IPS DF 4.7 (cell line): ENCODE data around the gene C16orf96.

Source experiments
- DNase-seq: peaks from one replicate; pipeline ENCODE4 v3.0.0-alpha.2; 2013; ENCODE audit warnings: low spot score; ENCODE audit errors: extremely low read depth

Gene C16orf96

DNA sequence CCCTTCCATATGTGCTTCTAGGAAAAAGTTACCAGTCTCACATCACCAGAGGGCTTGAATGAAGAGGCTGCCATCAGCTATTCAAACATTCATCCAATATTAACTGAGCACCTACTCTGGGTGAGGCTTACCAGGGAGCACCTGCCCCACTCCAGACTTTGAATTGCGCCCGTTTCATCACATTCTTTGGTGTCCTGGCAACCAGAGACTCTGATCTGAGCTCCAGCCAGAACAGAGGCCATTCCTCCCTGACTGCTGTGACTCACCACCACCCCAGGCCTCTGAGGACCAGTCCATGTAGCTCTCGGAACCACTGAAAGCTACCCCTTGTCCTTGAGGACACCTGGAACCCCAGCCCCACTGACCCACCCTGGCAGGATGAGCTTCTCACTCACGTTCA, at the start of gene C16orf96:
C16orf96 (plus strand) TSS at position 229 of the 400 bp plus-strand sequence; CDS start at position 379, 150 bp downstream.
- DNase-seq = no peak

DNA sequence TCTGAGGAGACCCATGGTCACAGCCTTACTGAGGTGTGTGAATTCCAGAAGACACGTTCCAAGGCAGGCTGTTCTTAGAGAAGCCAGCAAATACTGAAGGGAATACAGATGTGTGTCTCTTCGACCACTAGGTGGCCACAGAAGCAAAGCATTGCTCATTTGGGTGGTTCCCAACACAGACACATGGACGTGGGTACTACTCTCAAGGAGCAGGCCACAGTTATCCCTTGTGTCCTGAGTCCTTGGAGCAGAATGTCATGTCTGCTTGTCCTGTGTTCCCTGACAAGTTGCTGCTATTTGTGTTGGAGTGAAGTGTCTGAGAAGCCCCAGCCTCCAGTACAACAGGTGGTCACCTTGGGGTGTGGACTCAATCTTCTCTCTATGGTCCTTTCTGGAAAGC, 49.7 kb upstream of the C16orf96 start:
- peak; percentile 49 for DNase-seq

DNA sequence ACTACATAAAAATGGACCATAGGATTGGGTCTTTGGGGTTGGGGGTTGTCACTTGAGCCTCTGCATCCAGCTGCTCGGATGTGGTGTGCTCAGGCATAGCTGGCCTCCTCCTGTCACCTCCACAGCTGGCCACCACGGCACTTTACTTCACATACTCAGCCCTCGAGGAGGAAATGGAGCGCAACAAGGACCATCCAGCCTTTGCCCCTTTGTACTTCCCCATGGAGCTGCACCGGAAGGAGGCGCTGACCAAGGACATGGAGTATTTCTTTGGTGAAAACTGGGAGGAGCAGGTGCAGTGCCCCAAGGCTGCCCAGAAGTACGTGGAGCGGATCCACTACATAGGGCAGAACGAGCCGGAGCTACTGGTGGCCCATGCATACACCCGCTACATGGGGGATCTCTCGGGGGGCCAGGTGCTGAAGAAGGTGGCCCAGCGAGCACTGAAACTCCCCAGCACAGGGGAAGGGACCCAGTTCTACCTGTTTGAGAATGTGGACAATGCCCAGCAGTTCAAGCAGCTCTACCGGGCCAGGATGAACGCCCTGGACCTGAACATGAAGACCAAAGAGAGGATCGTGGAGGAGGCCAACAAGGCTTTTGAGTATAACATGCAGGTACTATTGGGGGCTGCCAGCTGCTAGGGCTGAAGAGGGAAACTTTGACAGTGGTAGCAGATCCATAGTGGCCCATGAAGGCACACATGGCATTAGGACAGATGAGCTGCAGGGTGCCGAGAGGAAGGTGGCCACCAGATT, 48.4 kb upstream of the C16orf96 start:
- DNase-seq = no peak

DNA sequence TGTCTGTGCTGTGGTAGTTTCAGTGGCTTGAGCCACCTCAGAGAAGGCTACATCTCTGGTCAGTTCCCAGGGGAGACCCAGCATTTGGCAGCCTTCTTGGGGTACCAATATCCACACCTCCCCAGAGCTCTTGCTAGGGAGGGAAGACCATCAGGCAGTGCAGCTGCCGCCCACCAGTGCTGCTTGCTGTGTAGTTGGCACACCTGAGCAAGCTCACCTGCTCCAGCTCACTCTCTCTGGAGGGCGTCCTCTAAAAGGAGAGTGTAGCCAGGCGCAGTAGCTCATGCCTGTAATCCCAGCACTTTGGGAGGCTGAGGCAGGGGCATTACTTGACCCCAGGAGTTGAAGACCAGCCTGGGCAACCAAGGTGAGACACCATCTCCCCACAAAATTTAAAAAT, 47.3 kb upstream of the C16orf96 start:
- no peak for DNase-seq

DNA sequence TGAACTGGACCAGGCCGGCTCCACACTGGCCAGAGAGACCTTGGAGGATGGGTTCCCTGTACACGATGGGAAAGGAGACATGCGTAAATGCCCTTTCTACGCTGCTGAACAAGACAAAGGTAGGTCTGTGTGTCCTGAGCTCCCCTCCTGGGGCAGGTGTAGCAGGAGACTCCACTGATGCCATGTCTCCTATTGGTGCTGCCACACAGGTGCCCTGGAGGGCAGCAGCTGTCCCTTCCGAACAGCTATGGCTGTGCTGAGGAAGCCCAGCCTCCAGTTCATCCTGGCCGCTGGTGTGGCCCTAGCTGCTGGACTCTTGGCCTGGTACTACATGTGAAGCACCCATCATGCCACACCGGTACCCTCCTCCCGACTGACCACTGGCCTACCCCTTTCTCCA, 46.7 kb upstream of the C16orf96 start:
- DNase-seq = no peak

DNA sequence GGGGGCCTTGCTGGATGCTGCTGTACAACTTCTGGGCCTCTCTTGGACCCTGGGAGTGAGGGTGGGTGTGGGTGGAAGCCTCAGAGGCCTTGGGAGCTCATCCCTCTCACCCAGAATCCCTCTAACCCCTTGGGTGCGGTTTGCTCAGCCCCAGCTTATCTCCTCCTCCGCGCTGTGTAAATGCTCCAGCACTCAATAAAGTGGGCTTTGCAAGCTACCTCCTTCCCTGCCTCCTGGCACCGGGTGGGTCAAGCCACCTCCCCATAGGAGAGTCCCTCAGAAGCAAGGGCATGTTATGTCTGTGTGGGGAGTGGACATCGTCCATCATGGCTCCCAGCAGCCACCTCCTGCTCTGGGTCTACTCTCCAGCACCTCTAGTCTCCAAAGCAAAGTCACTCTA, 46.0 kb upstream of the C16orf96 start:
- no peak for DNase-seq

DNA sequence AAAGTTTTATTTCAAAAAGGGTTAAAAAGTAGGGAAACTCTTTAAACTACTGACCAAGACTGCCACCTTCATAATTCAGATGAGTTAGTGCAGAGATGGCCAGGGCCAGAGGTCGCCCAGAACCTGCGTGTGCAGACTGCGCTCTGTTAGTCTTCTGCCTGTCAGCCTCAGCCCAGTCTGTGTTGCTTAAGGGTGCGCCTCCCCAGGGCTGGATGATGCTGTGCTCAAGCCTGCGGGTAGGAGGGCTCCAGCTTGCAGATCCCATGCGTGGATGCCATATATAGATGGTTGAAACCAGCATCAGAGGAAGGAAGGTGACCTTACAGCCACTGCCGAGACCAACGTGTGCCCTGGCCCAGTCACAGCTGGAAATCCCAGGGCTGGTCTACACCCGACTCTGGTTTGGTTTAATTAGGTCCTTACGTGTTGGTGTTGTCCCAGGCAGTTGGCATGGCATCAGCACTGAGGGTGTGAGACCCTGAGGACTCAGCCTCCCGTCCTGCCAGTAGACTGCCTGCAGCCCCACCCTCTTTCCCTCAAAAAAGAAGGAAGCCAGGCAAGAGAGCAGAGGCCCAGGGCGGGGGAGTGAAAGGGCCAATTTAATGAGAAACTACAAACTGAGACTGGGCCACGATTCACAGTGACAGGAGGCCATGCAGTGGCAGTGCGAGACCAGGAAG, 45.3 kb upstream of the C16orf96 start:
- DNase-seq = no peak

DNA sequence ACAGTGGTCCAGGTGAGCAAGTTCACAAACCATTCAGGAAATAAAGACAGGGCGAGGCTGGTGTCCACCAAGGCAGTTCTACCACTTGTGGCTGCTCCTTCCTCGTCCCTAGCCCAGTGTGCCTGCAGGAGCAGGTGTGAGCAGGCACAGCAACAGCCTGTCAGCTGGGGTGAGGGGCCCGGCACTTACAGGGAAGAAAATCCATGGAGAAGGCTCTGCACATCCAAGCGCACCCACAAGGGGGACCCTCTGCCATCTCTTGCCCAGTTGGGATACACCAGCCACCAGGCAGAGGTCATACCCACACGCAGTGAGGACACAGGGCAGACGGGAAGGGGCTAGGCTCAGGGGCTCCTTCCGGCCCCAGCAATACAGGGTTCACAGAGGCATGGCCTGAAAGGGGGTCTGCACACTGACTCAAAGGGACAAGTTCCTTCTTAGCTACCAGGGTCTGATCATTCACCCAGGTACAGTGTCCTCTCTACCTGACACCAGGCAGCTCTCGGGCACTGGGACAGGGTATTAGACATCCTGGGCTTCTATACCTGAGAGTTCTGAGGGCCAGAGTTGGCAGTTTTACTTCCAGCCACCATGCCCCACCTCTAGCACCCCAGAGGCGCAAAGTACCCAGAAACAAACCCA, 44.6 kb upstream of the C16orf96 start:
- peak; percentile 69 for DNase-seq

DNA sequence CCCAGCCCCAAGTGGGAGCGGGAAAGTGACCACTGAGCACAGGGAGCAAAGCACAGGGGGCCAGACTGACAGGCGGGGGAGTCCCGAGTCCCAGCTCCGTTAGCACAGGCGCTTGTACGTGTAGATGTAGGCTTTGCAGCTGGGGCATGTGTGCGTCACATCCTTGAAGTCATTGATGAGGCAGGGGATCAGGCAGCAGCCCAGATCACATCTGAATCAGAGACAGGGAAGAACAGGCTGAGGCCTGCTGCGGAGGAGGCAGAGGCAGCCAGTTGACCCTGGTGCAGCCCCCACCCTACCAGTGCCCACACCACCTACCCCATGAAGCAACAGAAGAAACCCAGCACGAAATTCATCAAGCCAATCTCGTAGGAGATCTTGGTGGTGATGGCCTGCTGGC, 43.7 kb upstream of the C16orf96 start:
- DNase-seq = no peak

DNA sequence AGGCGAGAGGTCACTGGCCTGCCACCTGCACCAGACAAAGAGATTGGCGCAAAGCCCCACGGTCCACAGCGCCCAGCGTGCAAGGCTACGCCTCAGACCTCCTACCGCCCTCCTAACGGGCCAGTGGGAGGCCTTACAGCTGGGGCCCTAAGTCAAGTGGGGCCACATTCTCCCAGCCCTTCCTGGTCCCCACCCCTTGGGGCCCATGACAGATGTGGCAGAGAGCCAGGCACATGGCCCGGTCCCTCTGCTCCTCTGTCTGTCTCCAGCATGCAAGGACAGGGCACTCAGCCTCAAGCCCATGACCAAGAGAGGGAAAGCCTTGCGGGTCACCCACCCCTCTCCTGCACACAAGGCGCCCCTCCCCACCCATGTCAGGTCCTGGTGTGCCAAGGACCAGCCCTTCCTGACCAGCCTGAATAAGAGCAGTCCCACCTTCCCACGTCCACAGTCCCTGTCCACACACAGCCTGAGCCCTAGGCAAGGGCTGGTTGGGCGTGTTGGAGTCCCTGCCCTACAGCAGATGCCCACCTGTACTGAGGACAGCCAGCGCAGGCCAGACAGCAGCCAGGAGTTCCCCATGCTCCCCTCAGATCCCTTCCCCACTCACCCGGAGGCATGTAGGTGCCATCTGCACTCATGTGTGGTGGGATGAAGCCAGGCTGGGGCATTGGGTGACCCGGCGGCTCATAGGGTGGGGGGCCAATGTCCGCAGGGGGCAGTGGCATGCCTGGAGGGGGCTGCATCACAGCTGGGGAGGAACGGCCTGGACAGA, 42.9 kb upstream of the C16orf96 start:
- no peak for DNase-seq

DNA sequence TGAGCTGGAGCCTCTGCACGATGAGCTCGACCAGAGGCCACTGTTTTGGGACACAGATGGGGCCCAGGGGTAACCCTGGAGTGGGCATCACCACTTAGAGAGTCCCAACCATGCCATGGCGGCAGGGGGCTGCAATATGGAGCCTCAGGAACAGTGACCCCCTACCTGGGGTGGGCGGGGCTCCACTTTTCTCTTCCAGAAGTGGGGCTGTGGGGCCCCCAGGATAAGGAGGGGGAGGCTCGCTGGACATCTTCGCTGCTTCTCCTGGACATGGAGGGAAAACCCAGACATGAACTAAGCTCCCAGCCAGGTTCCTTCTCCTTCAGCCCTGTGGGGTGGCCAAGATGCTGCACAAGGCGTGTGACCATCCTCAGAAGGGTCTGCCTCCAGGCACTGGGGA, 42.3 kb upstream of the C16orf96 start:
- no peak for DNase-seq

DNA sequence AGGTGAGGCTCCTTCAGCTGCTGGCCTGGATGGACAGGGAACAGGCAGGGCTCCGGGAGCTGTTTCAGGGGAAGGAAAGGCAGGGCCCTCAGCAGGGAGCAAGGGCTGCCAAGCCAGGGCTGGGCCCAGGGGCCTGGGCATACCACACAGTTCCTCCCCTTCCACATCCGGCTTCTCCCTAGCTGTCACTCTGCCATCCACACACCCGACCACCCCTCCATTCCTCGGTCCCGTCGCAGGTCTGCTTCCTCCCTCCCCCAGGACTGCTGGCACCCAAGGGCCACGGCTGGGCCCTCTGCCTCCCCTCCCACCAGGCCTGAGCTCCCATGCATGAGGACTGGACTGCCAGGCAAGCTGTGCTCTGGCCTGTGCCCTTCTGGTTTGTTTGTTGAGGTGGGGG, 41.5 kb upstream of the C16orf96 start:
- no peak for DNase-seq

DNA sequence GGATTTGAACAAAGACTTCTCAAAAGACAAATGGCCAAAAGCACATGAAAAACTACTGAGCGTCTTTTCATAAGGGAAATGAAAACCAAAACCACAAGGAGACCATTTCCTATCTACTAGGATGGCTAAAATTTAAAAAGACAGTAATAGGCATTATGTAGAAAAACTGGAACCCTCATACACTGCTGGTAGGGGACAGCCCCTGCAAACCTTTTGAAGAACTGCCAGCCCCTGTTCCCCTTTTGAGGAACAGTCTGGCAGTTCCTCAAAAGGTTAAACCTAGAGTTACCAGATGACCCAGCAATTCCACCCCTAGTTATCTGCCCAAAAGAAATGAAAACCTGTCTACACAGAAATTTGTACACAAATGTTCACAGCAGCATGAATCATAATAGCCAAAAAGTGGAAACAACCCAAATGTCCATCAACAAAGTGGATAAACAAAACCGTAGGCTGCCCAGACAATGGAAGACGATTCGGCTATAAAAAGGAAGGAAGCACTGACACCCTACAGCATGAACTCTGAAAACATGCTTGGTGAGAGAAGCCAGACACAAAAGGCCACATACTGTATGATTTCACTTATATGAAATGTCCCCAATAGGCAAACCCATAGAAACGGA, 40.4 kb upstream of the C16orf96 start:
- no peak for DNase-seq

DNA sequence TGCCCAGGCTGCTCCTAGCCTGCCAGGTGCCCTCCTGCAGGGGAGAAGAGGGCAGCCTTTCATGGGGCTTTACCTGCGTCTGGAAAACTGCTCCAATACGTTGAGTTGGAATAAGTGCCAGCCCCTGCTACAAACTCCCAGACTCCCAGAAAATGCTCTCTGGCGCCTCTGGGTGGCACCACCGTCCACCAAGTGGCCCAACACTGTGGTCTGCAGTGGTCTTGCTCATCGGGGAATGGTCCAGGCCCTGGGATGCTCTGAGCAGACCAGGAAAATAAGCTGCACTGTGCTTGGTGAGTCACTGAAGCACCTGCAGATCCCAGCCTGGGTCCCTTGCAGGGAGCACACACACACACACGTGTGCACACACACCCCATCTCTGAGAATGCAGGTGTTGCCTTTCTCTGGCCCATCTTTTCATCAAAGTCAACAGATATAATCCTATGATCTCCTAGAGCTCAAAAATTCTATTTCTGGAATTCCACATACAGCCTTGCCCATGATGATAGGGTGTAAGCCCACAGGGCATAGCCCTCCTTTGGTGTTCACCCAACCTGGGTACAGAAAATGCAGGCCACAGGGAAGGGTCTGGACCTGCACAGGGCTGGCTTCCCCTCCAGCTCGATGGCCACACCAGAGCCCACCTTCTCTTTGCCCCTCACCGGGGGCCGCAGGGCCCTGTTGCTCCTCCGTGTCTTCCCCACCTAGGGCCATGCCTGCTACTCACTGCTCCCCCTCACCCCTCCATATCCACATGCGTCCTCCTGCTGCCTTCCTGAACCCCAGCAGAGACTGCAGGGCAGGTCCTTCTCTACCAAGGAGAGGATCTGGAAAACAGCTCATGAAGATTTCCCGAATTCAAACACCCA, 38.1 kb upstream of the C16orf96 start:
- peak; percentile 58 for DNase-seq

DNA sequence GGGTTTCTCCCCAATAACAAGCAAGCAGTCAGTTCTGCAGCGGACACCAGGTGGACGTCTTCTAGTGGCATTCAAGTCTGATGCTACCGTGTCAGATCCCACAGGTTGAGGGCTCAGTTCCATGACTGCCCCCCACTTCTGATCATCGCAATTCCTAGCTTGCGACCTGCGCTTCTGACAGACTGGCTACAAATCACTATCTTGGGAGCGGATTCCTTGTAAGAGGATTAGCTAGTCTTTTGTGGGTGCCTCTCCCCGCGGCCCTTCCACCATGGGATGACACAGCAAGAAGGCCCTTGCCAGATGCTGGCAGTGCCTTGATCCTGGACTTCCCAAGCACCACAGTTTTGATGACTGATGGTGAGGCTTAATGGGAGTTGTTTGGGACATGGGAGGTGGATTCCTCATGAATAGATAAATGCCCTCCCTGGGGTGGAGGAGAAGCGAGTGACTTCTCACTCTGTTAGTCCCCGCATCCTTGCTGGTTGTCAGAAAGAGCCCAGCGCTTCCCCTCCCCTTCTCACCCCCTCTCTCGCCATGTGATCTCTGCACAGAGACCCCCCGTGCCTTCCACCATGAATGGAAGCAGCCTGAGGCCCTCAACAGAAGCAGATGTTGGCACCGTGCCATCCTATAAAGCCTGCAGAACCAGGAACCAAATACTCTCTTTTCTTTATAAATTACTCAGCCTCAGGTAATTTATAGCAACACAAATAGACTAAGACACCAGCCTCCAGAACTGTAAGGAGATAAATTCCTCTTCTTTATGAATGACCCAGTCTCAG, 36.7 kb upstream of the C16orf96 start:
- DNase-seq = no peak

DNA sequence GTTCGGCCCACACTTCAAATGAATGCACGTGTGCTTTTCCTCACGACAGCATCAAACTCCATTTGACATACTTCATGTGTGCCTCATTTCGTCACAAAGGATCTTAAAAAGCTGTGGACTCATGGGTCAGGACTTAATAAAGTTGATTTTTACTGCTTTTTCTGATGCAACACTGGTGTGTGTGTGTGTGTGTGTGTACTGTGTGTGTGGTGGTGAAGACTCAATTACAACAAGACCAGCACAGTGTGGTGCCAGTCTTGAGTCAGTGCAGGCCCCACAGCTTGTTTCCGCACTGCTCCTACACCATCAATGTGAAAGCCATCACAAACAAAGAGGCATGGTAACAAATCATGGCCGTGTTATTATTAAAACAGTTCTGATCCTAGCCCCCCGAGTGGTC, 35.2 kb upstream of the C16orf96 start:
- DNase-seq = no peak

DNA sequence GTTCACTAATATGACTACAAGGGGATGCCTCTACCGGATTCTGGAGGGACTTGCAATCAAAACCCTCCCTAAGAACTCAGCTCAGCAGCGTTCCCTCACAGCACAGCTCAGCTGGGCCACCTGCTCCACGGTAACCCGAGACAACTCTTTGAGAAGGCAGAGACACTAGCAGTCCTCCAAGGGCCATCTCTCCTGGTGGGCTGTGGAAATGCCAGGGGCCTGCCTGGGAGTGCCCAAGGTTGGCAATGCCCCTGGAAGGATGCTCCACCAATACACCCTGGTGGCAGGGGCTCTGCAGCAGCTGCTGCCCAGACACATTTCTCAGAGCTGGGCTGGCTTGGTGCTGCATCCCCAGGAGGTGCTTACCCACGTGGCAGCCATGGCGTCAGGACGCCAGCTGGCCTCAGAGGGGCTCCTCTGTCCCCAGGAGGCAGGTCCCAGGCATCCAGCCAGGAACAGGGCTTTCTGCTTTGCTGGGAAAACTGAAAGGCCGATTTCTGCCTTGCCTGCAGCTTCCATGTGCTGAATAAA, 34.0 kb upstream of the C16orf96 start:
- DNase-seq = no peak

DNA sequence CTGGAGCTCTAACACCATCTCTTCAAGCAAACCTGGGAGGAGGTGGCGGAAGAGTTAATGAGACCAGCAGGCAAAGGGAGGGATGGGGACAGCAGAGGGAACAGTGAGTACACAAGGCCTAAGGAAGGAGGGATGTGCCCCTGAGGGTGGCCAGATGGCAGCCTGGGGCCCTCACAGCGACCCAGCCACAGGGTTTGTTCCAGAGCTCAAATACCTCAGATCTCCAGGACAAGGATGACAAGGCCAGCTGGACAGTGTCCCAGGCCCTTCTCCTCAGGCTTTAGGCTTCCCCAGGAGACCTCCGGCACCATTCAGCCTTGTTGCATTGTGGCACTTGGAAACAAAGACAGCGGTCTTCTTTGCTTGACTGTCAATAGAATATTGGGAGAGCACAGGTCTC, 32.5 kb upstream of the C16orf96 start:
- no peak for DNase-seq

DNA sequence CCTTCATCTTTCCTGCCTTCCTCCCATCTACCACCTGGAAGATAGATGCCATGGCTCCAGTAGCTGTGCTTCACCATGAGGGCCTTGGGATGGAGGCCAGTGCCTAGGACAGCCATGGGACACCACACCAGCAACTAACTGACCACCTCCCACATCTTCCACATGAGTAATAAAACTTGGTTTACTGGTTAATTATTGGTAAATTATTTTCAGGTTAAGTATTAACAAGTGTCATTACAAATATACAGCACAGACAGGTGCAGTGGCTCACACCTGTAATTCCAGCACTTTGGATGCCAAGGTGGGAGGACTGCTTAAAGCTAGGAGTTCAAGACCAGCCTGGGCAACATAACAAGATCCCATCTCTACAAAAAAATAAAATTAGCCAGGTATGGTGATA, 31.6 kb upstream of the C16orf96 start:
- DNase-seq = no peak
